OCI-M2 (cell line): ENCODE results near the gene GTF2H3.

Experiments used
- DNase-seq: peaks from one replicate; lab custom pipeline; 2025; ENCODE audit not compliant: unreplicated experiment; lab: John Stamatoyannopoulos, UW

GTF2H3 gene

GRCh38 chr12:123707466-123707865 lies 73.8 kb downstream of the GTF2H3 start:
- no peak for DNase-seq
